Skeletal muscle cell (primary cell): Measurements from ENCODE around the gene SOAT2.

Experiments used
- DNase-seq: peaks from one replicate; pipeline ENCODE4 v3.0.0-alpha.2; 2010; ENCODE audit warnings: low read depth
- H3K4me3 ChIP-seq: 2 replicates; pipeline ENCODE4 v1.5.1; 2011; ENCODE audit warnings: low read depth, mild to moderate bottlenecking, control low read depth, low read length, moderate library complexity

SOAT2 gene

DNA sequence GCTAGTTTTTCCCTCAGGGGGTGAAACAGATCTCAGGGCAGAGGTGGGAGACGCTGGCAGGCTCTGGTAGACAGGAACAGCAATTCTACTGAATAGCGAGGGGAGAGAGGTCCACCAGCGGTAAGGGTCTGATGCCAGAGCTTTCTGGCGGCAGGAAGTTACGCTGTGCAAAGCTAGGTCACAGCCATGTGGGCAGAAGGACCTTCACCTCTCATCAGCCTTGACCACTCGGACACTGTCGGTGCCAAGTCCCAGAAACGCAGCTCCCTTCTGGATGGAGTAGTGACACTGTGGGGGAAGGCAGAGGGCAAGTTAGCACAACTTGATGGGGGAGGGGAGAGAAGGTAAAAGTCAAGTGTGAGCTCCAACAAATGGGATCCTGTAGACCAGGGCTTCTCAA lies 66.9 kb downstream of the SOAT2 start:
- DNase-seq = no peak

DNA sequence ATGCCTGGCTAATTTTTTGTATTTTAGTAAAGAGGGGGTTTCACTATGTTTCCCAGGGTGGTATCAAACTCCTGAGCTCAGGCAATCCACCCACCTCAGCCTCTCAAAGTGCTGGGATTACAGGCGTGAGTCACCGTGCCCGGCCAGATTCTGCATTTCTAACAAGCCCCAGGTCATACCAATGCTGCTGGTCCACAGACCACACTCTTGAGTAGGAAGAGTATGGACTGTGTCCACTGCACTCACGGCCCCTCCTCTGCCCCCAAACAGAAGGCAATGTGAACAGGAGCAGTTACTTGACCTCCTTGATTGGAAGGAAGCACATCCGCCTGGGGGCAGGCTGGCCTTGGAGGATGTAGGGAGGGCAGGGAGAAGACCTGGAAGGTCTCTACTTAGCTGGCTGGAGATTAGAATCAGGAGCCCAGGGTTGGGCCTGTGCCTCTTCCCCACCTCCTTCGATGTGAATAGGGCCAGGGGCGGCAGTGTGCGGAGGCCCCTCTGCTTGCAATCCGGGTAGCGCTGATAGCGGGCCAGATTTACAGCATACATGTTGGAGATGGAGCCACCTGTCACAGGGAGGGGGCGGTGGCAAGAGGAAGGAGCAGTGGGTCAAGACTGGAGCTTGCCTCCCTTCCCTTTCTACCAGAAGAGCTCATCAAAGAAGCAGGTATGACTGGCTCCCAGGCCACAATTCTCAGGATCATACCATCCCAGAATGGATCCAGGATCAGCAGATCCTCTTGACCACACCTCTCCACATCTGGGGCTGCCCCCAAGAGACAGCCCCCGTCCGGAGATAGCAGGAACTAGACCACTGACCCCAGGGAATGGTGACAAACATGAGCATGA lies 67.8 kb downstream of the SOAT2 start:
- no peak overlapping the region for H3K4me3 ChIP-seq
- no peak for DNase-seq

More for the DNA sequence above, 66.9 kb downstream of the SOAT2 start:
- H3K4me3 ChIP-seq = no peak overlapping the region

DNA sequence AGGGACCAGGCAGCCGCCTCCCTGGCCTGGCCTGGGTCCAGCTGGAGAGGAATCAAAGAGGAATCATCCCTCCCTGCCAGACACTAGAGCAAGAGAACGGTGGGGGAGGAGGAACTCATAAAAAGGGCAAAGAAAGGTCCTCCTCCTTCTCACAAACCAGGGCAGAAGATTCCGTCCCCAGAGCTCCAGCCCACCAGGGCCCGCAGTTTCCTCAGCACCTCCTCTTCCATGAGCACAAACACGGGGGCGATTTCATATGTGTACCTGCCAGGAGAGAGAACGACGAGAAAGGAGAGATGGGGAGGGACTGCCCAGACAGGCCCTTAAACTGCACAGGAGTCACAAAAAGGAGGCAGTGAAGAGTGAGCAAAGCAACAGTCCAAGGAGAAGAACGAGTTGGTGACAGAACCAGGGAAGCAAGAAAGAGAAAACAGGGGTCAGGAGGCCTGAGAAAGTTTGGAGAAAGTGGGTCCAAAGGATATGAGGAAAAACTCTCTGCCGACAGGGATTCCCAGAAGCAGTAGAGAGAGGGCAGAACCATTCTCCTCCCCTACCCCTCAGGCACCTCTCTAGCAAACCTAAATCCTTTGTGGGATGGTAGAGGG lies 68.5 kb downstream of the SOAT2 start:
- H3K4me3 ChIP-seq = no peak overlapping the region
- no peak for DNase-seq

DNA sequence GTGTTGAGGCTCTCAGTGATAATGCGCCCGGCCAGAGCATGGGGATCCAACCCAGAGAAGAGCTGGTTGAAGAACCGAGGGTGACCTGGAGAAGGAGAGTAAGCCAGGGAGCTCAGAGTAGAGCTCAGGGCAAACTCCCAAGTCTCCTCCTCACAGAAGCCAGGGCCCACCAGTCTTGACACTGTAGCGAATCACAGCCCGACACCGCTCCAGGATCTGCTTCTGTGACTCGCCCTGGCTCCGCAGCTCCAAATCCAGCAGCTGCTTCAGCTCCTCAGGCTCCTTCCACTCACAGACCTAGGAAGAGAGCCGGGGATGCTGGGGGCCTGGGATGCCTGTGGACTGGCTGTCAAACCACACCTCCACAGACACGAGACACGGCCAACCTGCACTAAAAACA lies 69.1 kb downstream of the SOAT2 start:
- DNase-seq = no peak

DNA sequence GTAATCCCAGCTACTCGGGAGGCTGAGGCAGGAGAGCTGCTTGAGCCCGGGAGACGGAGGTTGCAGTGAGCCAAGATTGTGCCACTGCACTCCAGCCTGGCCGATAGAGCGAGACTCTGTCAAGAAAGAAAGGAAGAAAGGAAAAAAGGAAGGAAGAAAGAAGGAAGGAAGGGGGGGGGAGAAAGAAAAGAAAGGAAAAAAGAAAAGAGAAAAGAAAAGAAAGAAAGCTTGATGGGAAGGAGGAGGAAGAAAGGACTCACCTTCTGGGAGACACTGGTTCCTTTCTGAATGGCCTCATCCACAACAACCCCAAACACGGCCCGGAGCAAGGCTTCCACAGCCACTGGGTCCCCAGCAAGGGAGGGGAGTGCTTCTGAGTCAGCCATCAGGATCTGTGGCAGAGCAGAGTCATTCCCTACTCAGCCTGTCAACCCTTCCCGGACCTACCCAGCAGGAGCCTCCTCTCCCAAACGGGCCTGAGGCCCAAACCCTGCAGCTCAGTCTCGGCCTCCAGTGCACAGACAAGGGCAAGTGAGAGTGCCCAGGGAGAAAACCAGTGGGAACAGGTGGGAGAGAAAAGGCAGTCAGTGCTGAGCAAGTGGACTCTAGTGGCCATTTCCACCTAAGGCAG lies 69.9 kb downstream of the SOAT2 start:
- H3K4me3 ChIP-seq = no peak overlapping the region
- DNase-seq = no peak

More for the DNA sequence above, 69.1 kb downstream of the SOAT2 start:
- H3K4me3 ChIP-seq = no peak overlapping the region
